ENCODE results near the gene LENG9. TPM values are rescaled to one million over a fixed set of nuclear protein-coding genes. Genes with fewer than 3 reads are reported as not detected.

LENG9 gene
- total and polyA plus RNA-seq, 2 of the 13 experiments (the other 11 are each of a cell fraction or from before 2014, with no cell fraction given): 0.75 to 2.9 TPM

- no peak for TF ChIP-seq KLF13 (CRISPR knock-in tag; IDR thresholded peaks at IDR 0.05)
- TF ChIP-seq MIER3 (CRISPR knock-in tag; IDR thresholded peaks at IDR 0.05; ENCODE audit: borderline replicate concordance): no peak
- TF ChIP-seq, protein P1, sequence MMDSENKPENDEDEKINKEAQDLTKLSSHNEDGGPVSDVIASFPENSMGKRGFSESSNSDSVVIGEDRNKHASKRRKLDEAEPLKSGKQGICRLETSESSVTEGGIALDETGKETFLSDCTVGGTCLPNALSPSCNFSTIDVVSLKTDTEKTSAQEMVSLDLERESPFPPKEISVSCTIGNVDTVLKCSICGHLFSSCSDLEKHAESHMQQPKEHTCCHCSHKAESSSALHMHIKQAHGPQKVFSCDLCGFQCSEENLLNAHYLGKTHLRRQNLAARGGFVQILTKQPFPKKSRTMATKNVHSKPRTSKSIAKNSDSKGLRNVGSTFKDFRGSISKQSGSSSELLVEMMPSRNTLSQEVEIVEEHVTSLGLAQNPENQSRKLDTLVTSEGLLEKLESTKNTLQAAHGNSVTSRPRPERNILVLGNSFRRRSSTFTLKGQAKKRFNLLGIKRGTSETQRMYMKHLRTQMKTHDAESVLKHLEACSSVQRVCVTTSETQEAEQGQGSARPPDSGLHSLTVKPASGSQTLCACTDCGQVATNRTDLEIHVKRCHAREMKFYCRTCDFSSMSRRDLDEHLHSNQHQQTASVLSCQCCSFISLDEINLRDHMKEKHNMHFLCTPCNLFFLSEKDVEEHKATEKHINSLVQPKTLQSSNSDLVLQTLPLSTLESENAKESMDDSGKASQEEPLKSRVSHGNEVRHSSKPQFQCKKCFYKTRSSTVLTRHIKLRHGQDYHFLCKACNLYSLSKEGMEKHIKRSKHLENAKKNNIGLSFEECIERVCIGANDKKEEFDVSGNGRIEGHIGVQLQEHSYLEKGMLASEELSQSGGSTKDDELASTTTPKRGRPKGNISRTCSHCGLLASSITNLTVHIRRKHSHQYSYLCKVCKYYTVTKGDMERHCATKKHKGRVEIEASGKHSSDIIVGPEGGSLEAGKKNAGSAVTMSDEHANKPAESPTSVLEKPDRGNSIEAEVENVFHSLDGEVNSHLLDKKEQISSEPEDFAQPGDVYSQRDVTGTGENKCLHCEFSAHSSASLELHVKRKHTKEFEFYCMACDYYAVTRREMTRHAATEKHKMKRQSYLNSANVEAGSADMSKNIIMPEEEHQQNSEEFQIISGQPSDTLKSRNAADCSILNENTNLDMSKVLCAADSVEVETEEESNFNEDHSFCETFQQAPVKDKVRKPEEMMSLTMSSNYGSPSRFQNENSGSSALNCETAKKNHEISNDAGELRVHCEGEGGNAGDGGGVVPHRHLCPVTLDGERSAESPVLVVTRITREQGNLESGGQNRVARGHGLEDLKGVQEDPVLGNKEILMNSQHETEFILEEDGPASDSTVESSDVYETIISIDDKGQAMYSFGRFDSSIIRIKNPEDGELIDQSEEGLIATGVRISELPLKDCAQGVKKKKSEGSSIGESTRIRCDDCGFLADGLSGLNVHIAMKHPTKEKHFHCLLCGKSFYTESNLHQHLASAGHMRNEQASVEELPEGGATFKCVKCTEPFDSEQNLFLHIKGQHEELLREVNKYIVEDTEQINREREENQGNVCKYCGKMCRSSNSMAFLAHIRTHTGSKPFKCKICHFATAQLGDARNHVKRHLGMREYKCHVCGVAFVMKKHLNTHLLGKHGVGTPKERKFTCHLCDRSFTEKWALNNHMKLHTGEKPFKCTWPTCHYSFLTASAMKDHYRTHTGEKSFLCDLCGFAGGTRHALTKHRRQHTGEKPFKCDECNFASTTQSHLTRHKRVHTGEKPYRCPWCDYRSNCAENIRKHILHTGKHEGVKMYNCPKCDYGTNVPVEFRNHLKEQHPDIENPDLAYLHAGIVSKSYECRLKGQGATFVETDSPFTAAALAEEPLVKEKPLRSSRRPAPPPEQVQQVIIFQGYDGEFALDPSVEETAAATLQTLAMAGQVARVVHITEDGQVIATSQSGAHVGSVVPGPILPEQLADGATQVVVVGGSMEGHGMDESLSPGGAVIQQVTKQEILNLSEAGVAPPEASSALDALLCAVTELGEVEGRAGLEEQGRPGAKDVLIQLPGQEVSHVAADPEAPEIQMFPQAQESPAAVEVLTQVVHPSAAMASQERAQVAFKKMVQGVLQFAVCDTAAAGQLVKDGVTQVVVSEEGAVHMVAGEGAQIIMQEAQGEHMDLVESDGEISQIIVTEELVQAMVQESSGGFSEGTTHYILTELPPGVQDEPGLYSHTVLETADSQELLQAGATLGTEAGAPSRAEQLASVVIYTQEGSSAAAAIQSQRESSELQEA (CRISPR knock-in tag; IDR thresholded peaks at IDR 0.05; ENCODE audit: not compliant biosample characterization): peak; percentile 48
- TF ChIP-seq RAD51 (IDR thresholded peaks at IDR 0.05; ENCODE audit: borderline replicate concordance): no peak
- TF ChIP-seq, protein P2, sequence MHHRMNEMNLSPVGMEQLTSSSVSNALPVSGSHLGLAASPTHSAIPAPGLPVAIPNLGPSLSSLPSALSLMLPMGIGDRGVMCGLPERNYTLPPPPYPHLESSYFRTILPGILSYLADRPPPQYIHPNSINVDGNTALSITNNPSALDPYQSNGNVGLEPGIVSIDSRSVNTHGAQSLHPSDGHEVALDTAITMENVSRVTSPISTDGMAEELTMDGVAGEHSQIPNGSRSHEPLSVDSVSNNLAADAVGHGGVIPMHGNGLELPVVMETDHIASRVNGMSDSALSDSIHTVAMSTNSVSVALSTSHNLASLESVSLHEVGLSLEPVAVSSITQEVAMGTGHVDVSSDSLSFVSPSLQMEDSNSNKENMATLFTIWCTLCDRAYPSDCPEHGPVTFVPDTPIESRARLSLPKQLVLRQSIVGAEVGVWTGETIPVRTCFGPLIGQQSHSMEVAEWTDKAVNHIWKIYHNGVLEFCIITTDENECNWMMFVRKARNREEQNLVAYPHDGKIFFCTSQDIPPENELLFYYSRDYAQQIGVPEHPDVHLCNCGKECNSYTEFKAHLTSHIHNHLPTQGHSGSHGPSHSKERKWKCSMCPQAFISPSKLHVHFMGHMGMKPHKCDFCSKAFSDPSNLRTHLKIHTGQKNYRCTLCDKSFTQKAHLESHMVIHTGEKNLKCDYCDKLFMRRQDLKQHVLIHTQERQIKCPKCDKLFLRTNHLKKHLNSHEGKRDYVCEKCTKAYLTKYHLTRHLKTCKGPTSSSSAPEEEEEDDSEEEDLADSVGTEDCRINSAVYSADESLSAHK (CRISPR knock-in tag; IDR thresholded peaks at IDR 0.05; ENCODE audit: borderline replicate concordance): no peak
- no peak for TF ChIP-seq FOXP1 (IDR thresholded peaks at IDR 0.05)
- no peak for TF ChIP-seq FOXP1 (CRISPR knock-in tag; IDR thresholded peaks at IDR 0.05)
- no peak for TF ChIP-seq ZBTB38 (CRISPR knock-in tag; IDR thresholded peaks at IDR 0.05)
- TF ChIP-seq DRAP1 (CRISPR knock-in tag; IDR thresholded peaks at IDR 0.05): peak; percentile 7; the same call in 1 of the 2 replicates
- 0 out of 2 replicates have a peak, but pooled peaks have one; percentile 9 for TF ChIP-seq GATA4 (IDR thresholded peaks at IDR 0.05; ENCODE audit: borderline replicate concordance, low read depth)
- no peak for TF ChIP-seq EED (CRISPR knock-in tag; IDR thresholded peaks at IDR 0.05)
- TF ChIP-seq, protein P3, sequence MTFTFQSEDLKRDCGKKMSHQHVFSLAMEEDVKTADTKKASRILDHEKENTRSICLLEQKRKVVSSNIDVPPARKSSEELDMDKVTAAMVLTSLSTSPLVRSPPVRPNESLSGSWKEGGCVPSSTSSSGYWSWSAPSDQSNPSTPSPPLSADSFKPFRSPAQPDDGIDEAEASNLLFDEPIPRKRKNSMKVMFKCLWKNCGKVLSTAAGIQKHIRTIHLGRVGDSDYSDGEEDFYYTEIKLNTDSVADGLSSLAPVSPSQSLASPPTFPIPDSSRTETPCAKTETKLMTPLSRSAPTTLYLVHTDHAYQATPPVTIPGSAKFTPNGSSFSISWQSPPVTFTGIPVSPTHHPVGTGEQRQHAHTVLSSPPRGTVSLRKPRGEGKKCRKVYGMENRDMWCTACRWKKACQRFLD (CRISPR knock-in tag; IDR thresholded peaks at IDR 0.05; ENCODE audit: borderline replicate concordance): no peak
- no peak for TF ChIP-seq HOXD1 (CRISPR knock-in tag; IDR thresholded peaks at IDR 0.05)
- TF ChIP-seq AKAP8 (CRISPR knock-in tag; IDR thresholded peaks at IDR 0.05): no peak
- TF ChIP-seq SIX4 (CRISPR knock-in tag; IDR thresholded peaks at IDR 0.05): no peak
- TF ChIP-seq THRA (CRISPR knock-in tag; IDR thresholded peaks at IDR 0.05; ENCODE audit: borderline replicate concordance): no peak
Observed at GRCh38 chr19:54464630-54465425, 1.2 kb upstream of the LENG9 start (continued).

Data from HepG2 (cell line).